ENCODE measurements around the gene BOK.

The BOK gene

DNA sequence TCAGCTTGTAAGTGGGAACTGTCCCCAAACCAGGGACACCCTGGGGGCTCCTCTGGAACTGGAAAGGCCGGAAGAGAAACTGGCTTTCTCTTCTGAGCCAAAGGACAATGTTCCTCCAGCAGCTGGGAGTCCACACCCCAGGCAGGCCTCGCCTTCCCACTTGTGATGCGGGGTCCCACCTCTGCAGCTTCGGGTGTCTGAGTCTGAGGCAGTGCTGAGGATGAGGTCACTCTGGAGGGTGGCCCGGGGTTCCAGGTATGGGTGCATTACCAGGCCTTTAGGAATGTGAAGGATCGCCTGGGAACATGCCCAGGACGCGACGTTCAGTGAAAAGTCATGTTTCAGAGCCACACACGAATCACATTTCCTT, 18.2 kb upstream of the BOK start:
- H3K9me2 ChIP-seq (replicated peaks; ENCODE audit: low read depth, low read length): no peaks in the 10 kb centered on the region
- H3K4me3 ChIP-seq (ENCODE audit: low read length, poor library complexity, severe bottlenecking): no peak overlapping the region
- TF ChIP-seq, protein P1, sequence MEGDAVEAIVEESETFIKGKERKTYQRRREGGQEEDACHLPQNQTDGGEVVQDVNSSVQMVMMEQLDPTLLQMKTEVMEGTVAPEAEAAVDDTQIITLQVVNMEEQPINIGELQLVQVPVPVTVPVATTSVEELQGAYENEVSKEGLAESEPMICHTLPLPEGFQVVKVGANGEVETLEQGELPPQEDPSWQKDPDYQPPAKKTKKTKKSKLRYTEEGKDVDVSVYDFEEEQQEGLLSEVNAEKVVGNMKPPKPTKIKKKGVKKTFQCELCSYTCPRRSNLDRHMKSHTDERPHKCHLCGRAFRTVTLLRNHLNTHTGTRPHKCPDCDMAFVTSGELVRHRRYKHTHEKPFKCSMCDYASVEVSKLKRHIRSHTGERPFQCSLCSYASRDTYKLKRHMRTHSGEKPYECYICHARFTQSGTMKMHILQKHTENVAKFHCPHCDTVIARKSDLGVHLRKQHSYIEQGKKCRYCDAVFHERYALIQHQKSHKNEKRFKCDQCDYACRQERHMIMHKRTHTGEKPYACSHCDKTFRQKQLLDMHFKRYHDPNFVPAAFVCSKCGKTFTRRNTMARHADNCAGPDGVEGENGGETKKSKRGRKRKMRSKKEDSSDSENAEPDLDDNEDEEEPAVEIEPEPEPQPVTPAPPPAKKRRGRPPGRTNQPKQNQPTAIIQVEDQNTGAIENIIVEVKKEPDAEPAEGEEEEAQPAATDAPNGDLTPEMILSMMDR (conservative IDR thresholded peaks at IDR 0.05; ENCODE audit: low read length): no peak
- TF ChIP-seq EZH2phosphoT487 (IDR thresholded peaks at IDR 0.05; ENCODE audit: borderline replicate concordance): no peak
- no peak overlapping the region for H3K4me2 ChIP-seq (ENCODE audit: low read depth, low read length, poor library complexity, severe bottlenecking)
- no peak overlapping the region for H2AFZ ChIP-seq (ENCODE audit: low read length)
- H3K9ac ChIP-seq (ENCODE audit: low read depth, low read length, poor library complexity, severe bottlenecking): no peak overlapping the region
- no peaks in the 10 kb centered on the region for H4K20me1 ChIP-seq (ENCODE audit: insufficient read depth, low read length, poor library complexity, severe bottlenecking)
- no peaks in the 10 kb centered on the region for H3F3A ChIP-seq (ENCODE audit: low read depth)
- H3K4me1 ChIP-seq (ENCODE audit: insufficient read depth, low read length, poor library complexity, severe bottlenecking): no peaks in the 10 kb centered on the region
- no peaks in the 10 kb centered on the region for H3K27me3 ChIP-seq (ENCODE audit: insufficient read depth, low read length, poor library complexity, severe bottlenecking)
- no peaks in the 10 kb centered on the region for H3K36me3 ChIP-seq (ENCODE audit: insufficient read depth, low read length)
- H3K9me3 ChIP-seq (ENCODE audit: insufficient read depth, low read depth, low read length): no peaks in the 10 kb centered on the region
- H3K79me2 ChIP-seq (ENCODE audit: insufficient read depth, low read length): no peaks in the 10 kb centered on the region

DNA sequence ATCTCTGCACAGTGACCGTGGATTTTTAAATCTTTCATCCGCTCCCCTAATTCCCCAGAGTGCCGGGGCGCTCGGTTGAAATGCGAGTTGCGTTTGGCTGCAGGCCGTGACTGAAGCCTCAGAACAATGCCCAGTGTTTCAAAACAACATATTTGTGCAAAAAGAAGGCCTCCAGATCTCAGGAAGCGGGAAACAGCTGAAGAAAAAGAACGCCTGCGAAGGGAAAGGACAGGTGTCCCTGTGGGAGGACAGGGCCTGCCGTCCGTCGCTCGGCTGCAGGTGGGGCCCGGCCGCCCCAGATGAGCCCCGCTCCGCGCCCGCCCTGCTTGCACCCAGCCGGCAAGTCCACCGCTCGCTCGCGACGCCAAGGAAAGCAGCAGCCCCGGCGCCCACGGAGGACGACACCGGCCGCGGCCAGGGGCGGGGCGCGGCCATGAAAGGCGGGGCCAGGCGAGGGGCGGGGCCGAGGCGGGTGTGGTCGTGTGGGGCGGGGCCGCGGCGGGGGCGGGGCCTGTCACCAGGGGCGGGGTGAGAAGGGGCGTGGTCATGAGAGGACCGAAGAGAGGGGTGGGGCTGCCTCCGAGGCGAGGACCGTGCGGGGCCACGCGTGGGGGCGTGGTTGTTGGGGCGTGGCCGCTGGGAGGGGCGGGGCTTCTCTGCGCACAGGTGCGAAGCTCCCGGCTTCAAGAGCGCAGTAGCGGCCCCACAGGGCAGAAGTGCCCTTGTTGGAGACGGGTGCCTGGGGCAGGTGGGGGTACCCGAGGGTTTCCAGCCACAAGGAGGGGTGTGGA, 17.6 kb upstream of the BOK start:
- Histone ChIP-seq H2AFZ (ENCODE audit: low read length) (no peak overlapping the region), H3K4me2 (ENCODE audit: low read depth, low read length, poor library complexity, severe bottlenecking) (no peak overlapping the region), H3K4me3 (ENCODE audit: low read length, poor library complexity, severe bottlenecking) (no peak overlapping the region), H4K20me1 (ENCODE audit: insufficient read depth, low read length, poor library complexity, severe bottlenecking) (no peaks in the 10 kb centered on the region), H3K9ac (ENCODE audit: low read depth, low read length, poor library complexity, severe bottlenecking) (no peak overlapping the region), H3K9me2 (replicated peaks; ENCODE audit: low read depth, low read length) (no peaks in the 10 kb centered on the region), H3K9me3 (ENCODE audit: insufficient read depth, low read depth, low read length) (no peaks in the 10 kb centered on the region), H3K36me3 (ENCODE audit: insufficient read depth, low read length) (no peaks in the 10 kb centered on the region), H3K27me3 (ENCODE audit: insufficient read depth, low read length, poor library complexity, severe bottlenecking) (no peaks in the 10 kb centered on the region), H3K79me2 (ENCODE audit: insufficient read depth, low read length) (no peaks in the 10 kb centered on the region), H3K4me1 (ENCODE audit: insufficient read depth, low read length, poor library complexity, severe bottlenecking) (no peaks in the 10 kb centered on the region), H3F3A (ENCODE audit: low read depth) (no peaks in the 10 kb centered on the region)
- TF ChIP-seq, protein P1 (conservative IDR thresholded peaks at IDR 0.05; ENCODE audit: low read length): no peak
- TF ChIP-seq EZH2phosphoT487 (IDR thresholded peaks at IDR 0.05; ENCODE audit: borderline replicate concordance): no peak

DNA sequence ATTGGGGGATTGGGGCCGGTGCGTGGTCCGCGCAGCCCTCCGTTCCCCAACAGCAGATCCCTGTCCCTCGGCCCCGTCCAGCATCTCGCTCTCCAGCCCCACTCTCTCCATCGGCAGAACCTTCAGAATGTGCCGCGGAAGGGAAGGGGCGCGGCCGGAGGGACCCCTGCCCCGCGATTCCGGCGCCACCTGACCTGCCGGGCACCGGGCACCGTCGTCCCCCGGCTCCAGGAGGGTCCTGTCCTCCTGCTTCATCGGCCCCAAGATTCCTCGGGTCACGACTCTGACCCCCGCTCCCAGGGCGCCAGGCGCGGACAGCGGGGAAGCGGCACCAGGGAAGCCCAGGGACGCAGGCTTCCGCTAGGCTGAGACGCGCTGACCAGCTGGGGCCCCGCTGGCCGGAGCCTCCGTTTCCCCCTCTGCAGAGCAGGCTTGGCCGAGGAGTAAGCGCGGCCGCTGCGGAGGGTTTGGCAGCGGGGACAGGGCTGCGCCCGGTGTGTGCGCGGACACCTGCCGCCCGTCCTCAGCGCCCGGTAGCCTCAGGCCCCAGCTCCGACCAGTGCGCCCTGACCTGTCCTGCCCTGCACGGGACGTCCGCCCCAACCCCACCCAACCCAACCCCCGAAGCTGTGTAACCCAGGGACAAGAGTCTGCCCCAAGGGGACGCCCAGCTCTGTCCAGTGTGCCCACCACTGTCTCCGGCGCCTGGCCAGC, 16.8 kb upstream of the BOK start:
- H3K9me2 ChIP-seq (replicated peaks; ENCODE audit: low read depth, low read length): no peaks in the 10 kb centered on the region
- no peak overlapping the region for H3K4me3 ChIP-seq (ENCODE audit: low read length, poor library complexity, severe bottlenecking)
- no peaks in the 10 kb centered on the region for H4K20me1 ChIP-seq (ENCODE audit: insufficient read depth, low read length, poor library complexity, severe bottlenecking)
- H3K27me3 ChIP-seq (ENCODE audit: insufficient read depth, low read length, poor library complexity, severe bottlenecking): no peaks in the 10 kb centered on the region
- H3K4me1 ChIP-seq (ENCODE audit: insufficient read depth, low read length, poor library complexity, severe bottlenecking): no peaks in the 10 kb centered on the region
- no peaks in the 10 kb centered on the region for H3K36me3 ChIP-seq (ENCODE audit: insufficient read depth, low read length)
- no peak overlapping the region for H2AFZ ChIP-seq (ENCODE audit: low read length)
- no peak overlapping the region for H3K4me2 ChIP-seq (ENCODE audit: low read depth, low read length, poor library complexity, severe bottlenecking)
- no peak for TF ChIP-seq EZH2phosphoT487 (IDR thresholded peaks at IDR 0.05; ENCODE audit: borderline replicate concordance)
- TF ChIP-seq, protein P1 (conservative IDR thresholded peaks at IDR 0.05; ENCODE audit: low read length): no peak
- no peaks in the 10 kb centered on the region for H3F3A ChIP-seq (ENCODE audit: low read depth)
- H3K79me2 ChIP-seq (ENCODE audit: insufficient read depth, low read length): no peaks in the 10 kb centered on the region
- H3K9me3 ChIP-seq (ENCODE audit: insufficient read depth, low read depth, low read length): no peaks in the 10 kb centered on the region
- H3K9ac ChIP-seq (ENCODE audit: low read depth, low read length, poor library complexity, severe bottlenecking): no peak overlapping the region
